ENCODE results near the gene LRSAM1. TPM values are rescaled to one million over a fixed set of nuclear protein-coding genes. Genes with fewer than 3 reads are reported as not detected.
A peak's percentile ranks its signal among the peaks of the same experiment; 100 is the strongest.
"Not testable (repeated sequence)": the region's sequence is repeated elsewhere in the genome, so short reads cannot be mapped to it uniquely, and the experiment has no call there.

Gene LRSAM1
- total RNA-seq, 1 experiment from 2014 or later = 21.6 TPM

GRCh38 chr9:127447416-127448111 lies 3.7 kb upstream of the LRSAM1 start:
- Histone ChIP-seq H3K9me3 (no peaks in the 10 kb centered on the region; the same call in 1 of the 2 replicates), H3K4me3 (peak overlapping the region; percentile 85), H3K36me3 (peaks cover 78% of the 10 kb centered on the region), H3K27me3 (no peaks in the 10 kb centered on the region; the same call in 1 of the 2 replicates)
- DNase-seq = no peak

DNA sequence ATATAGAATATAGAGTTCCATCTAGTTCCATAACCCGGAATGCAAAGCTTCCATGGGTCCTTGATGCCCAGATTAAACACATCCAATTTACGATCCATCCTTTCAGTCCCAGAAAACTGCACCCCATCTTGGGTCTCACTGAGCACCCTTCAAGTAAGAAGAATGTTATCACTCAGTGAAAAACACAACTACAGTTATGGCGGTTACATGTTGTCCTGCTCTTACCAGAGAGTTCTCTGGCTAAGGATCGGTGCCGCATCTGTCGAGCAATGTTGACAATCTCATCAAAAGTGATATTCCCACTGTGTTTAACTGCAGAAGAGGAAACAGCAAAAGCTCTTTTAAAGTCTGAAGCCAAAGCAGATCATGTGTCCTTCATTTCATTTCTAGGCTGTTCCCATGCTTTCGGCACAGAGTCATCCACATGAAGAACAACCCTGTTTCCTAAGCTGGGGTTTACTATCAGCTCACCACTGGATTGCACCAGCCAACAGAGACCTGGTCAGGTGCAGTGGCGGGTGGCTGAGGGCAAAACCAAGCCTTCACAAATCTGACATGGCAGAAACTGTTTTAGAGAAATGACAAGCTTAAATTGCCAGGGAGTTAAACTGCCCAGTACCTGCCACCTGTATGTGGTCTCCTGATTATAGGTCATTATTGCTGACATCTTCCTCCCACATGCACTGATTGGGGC lies 3.1 kb upstream of the LRSAM1 start:
- Histone ChIP-seq H3K9me3 (no peaks in the 10 kb centered on the region; the same call in 1 of the 2 replicates), H3K4me3 (peak overlapping the region; percentile 85), H3K36me3 (peaks cover 74% of the 10 kb centered on the region), H3K27me3 (no peaks in the 10 kb centered on the region; the same call in 1 of the 2 replicates)
- no peak for DNase-seq

GRCh38 chr9:127449332-127449966 lies 1.9 kb upstream of the LRSAM1 start:
- H3K27me3 ChIP-seq = no peaks in the 10 kb centered on the region; the same call in 1 of the 2 replicates
- peaks cover 65% of the 10 kb centered on the region for H3K36me3 ChIP-seq
- peak overlapping the region; percentile 85 for H3K4me3 ChIP-seq
- H3K9me3 ChIP-seq = no peaks in the 10 kb centered on the region; the same call in 1 of the 2 replicates
- no peak for DNase-seq

GRCh38 chr9:127450243-127450760 lies 1.0 kb upstream of the LRSAM1 start:
- no peak for DNase-seq
- Histone ChIP-seq H3K4me3 (peak overlapping the region; percentile 85), H3K36me3 (peaks cover 62% of the 10 kb centered on the region)

DNA sequence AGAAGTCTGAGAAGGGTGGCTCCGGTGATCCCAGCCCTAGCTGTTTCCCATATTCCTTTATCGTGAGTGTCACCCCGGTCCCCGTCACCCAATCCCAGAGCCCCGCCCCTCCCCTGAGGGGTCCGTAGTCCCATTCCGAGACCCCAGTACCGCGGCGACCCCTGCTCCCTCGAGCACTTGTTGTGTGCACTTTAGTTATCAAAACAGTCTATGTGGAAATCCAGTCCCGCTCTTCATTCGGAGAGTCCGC lies 223 bp downstream of the LRSAM1 start:
- Histone ChIP-seq H3K9me3 (no peaks in the 10 kb centered on the region), H3K4me3 (peak overlapping the region; percentile 85), H3K36me3 (peaks cover 55% of the 10 kb centered on the region), H3K27me3 (no peaks in the 10 kb centered on the region; the same call in 1 of the 2 replicates)
- no peak for DNase-seq

More at GRCh38 chr9:127450243-127450760, 1.0 kb upstream of the LRSAM1 start:
- H3K9me3 ChIP-seq = no peaks in the 10 kb centered on the region
- H3K27me3 ChIP-seq = no peaks in the 10 kb centered on the region; the same call in 1 of the 2 replicates

GRCh38 chr9:127451858-127452656 lies 747 bp downstream of the LRSAM1 start:
- Histone ChIP-seq H3K4me3 (peak overlapping the region; percentile 85), H3K36me3 (peaks cover 50% of the 10 kb centered on the region), H3K27me3 (no peaks in the 10 kb centered on the region; the same call in 1 of the 2 replicates), H3K9me3 (no peaks in the 10 kb centered on the region)
- DNase-seq = peak; percentile 72

DNA sequence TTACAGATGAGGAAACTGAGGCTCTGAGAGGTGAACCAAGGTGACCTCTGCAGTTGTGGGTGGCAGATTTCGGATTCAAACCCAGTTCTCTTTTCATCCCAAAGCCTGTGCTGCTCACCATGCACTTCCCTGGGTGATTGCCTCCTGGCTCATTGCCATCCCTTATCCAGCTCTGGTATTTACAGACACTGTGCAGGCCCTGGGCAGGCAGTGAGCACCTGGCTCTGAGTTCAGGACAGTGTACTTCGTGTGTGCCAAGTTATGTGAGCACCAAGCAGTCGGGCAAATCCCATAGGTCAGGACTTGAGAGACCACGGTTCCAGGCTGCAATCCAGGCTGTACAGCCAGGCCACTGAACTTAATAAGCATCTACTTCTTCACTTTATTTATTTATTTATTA lies 1.4 kb downstream of the LRSAM1 start:
- DNase-seq = peak; percentile 61
- Histone ChIP-seq H3K4me3 (peak overlapping the region; percentile 85), H3K27me3 (no peaks in the 10 kb centered on the region; the same call in 1 of the 2 replicates), H3K9me3 (no peaks in the 10 kb centered on the region), H3K36me3 (peaks cover 44% of the 10 kb centered on the region)

DNA sequence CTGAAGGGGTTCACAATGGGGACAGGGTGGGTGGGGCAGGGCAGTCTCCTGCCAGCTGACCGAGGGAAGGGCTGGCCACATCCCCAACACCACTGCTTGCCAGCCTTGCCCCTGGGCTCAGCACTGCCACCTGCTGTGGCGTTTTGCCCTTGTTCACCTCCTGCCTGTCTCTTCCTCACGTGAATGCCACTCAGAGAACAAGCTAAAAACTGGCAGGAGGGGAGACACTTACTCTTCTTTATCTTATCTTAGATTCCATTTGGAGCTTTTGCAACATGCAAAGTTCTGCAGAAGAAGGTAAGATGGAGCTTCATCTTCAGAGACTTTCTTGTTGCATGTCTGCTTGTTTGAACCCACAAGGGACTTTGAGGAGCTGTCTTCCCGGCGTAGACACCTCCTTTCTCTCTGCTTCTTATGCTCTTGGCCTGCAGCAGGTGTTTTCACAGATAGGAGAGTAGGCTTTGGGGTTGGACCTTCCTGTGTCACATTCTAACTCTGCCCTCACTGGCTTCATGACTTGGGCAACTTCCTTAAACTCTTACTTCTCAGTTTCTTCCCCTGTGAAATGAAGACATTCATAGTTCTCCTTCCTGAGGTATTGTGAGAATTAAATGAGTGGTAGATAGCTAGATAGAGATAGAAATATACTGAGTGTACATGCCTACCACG lies 4.1 kb downstream of the LRSAM1 start:
- Histone ChIP-seq H3K27me3 (no peaks in the 10 kb centered on the region), H3K4me3 (no peak overlapping the region), H3K9me3 (no peaks in the 10 kb centered on the region), H3K36me3 (peaks cover 24% of the 10 kb centered on the region)
- no peak for DNase-seq

DNA sequence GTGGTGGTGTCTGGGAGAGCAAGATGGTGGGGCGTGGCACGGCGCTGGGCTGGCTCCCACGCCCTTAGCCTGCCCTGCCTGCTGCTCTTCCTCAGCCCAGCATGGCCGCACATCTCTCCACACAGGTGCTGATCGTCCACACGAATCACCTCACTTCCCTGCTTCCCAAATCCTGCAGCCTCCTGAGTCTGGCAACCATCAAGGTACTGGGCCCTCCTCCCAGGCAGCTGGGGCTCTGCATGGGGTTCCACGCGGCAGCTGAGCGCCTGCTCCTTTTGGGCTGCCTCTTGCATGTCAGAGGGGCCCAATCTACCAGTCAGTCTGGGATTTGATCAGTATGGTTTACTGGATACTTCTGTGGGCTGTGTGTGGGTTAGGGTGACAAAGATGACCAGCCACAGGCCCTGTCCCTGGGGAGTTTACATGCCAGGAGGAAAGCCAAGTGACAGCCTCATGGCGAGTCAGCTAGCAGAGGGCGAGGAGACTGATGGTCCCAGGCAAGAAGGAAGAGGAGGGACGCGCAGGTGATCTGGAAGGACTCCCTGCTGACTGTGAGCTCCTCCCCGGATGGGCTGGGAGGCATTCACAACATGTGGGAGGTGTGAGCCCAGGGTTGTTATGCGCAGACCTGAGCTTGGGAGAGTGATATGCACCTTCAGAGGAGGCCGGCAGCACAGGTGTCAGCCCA lies 6.0 kb downstream of the LRSAM1 start:
- H3K4me3 ChIP-seq = no peak overlapping the region
- H3K27me3 ChIP-seq = no peaks in the 10 kb centered on the region

GRCh38 chr9:127458921-127459320 lies 7.6 kb downstream of the LRSAM1 start:
- DNase-seq = no peak
- H3K27me3 ChIP-seq = no peaks in the 10 kb centered on the region
- H3K9me3 ChIP-seq = no peaks in the 10 kb centered on the region
- H3K36me3 ChIP-seq = peaks cover 32% of the 10 kb centered on the region
- no peak overlapping the region for H3K4me3 ChIP-seq

More for the DNA sequence above, 6.0 kb downstream of the LRSAM1 start:
- no peak for DNase-seq
- Histone ChIP-seq H3K36me3 (peaks cover 25% of the 10 kb centered on the region), H3K9me3 (no peaks in the 10 kb centered on the region)

DNA sequence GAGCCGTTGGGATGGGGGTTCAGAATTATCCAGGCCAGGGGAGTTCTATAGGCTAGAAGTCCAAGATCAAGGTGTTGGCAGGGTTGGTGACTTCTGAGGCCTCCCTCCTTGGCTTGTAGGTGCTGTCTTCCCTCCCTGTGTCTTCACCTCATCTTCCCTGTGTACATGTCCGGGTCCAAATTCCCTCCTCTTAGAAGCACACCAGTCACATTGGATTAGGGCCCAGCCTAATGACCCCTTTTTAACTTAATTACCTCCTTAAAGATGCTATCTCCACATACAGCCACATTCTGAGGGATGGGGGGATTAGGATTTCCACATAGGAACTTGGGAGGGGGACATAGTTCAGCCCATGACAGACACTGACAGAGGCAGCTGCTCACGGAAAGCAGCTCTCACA lies 12.1 kb downstream of the LRSAM1 start:
- Histone ChIP-seq H3K36me3 (peaks cover 30% of the 10 kb centered on the region), H3K27me3 (no peaks in the 10 kb centered on the region), H3K4me3 (no peak overlapping the region), H3K9me3 (no peaks in the 10 kb centered on the region)
- DNase-seq = no peak

- no peak for DNase-seq
- Histone ChIP-seq H3K9me3 (no peaks in the 10 kb centered on the region), H3K27me3 (no peaks in the 10 kb centered on the region), H3K4me3 (no peak overlapping the region), H3K36me3 (peaks cover 30% of the 10 kb centered on the region)
Measured at GRCh38 chr9:127463911-127464310, 12.6 kb downstream of the LRSAM1 start.

GRCh38 chr9:127466407-127466917 lies 15.2 kb downstream of the LRSAM1 start:
- DNase-seq = not testable (repeated sequence)

DNA sequence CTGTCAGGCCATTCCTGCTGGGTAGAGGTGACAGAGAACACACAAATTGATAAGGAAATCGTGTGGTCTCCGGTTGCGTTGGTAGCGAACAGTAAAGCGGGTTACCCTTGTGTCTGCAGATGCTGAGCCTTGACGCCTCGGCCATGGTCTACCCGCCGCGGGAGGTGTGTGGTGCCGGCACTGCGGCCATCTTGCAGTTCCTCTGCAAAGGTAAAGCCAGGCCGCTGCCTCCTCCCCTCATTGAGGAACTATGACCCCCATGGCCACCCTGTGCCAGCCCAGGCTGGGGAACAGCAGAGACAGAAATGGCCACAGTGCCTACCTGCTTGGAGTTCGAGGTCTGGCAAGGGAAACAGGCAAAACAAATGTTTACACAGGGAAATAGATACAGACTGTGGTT lies 16.3 kb downstream of the LRSAM1 start:
- H3K36me3 ChIP-seq = peaks cover 12% of the 10 kb centered on the region
- no peaks in the 10 kb centered on the region for H3K27me3 ChIP-seq
- H3K9me3 ChIP-seq = no peaks in the 10 kb centered on the region
- no peak for DNase-seq
- no peak overlapping the region for H3K4me3 ChIP-seq

More at GRCh38 chr9:127466407-127466917, 15.2 kb downstream of the LRSAM1 start:
- H3K36me3 ChIP-seq = peaks cover 22% of the 10 kb centered on the region
- not testable (repeated sequence) for H3K9me3 ChIP-seq, H3K4me3 ChIP-seq, H3K27me3 ChIP-seq

- Histone ChIP-seq H3K4me3 (no peak overlapping the region), H3K36me3 (no peaks in the 10 kb centered on the region; the same call in none of the 2 replicates), H3K9me3 (no peaks in the 10 kb centered on the region), H3K27me3 (no peaks in the 10 kb centered on the region)
- DNase-seq = no peak
Measured at GRCh38 chr9:127470662-127471061, 19.4 kb downstream of the LRSAM1 start.
